ENCODE measurements around the gene IGF2BP1.

The IGF2BP1 gene

GRCh38 chr17:48990882-48991357 lies 6.3 kb upstream of the IGF2BP1 start:
- TF ChIP-seq CTCF (IDR thresholded peaks at IDR 0.05; ENCODE audit: low read depth, low read length) = no peak
- no peak overlapping the region for H3K4me3 ChIP-seq (ENCODE audit: low read depth, low read length)

GRCh38 chr17:48992444-48992843 lies 4.7 kb upstream of the IGF2BP1 start:
- no peak for TF ChIP-seq CTCF (IDR thresholded peaks at IDR 0.05; ENCODE audit: low read depth, low read length)
- no peak overlapping the region for H3K4me3 ChIP-seq (ENCODE audit: low read depth, low read length)

- H3K4me3 ChIP-seq (ENCODE audit: low read depth, low read length) = no peak overlapping the region
These were observed 3.9 kb upstream of the IGF2BP1 start for GRCh38 chr17:48993305-48993704.

GRCh38 chr17:48993951-48994350 lies 3.2 kb upstream of the IGF2BP1 start:
- no peak for TF ChIP-seq CTCF (IDR thresholded peaks at IDR 0.05; ENCODE audit: low read depth, low read length)
- H3K4me3 ChIP-seq (ENCODE audit: low read depth, low read length) = no peak overlapping the region

More at GRCh38 chr17:48993305-48993704, 3.9 kb upstream of the IGF2BP1 start:
- TF ChIP-seq CTCF (IDR thresholded peaks at IDR 0.05; ENCODE audit: low read depth, low read length) = no peak

GRCh38 chr17:48994549-48995303 lies 2.5 kb upstream of the IGF2BP1 start:
- H3K4me3 ChIP-seq (ENCODE audit: low read depth, low read length) = no peak overlapping the region
- TF ChIP-seq CTCF (IDR thresholded peaks at IDR 0.05; ENCODE audit: low read depth, low read length) = no peak

GRCh38 chr17:48995304-48995973 lies 1.7 kb upstream of the IGF2BP1 start:
- peak overlapping the region; percentile 86 for H3K4me3 ChIP-seq (ENCODE audit: low read depth, low read length)

More at GRCh38 chr17:48995304-48995973, 1.7 kb upstream of the IGF2BP1 start:
- TF ChIP-seq CTCF (IDR thresholded peaks at IDR 0.05; ENCODE audit: low read depth, low read length) = no peak
